Measurements from ENCODE around the gene CALML6.

Gene CALML6

GRCh38 chr1:1938613-1939295 is 23.7 kb downstream of the CALML6 start:
- Histone ChIP-seq H3K36me3 (ENCODE audit: insufficient read depth, low read length) (no peaks in the 10 kb centered on the region), H2AFZ (ENCODE audit: low read length) (no peak overlapping the region), H3K9ac (ENCODE audit: low read depth, low read length, poor library complexity, severe bottlenecking) (no peak overlapping the region), H3K4me1 (ENCODE audit: insufficient read depth, low read length, poor library complexity, severe bottlenecking) (no peaks in the 10 kb centered on the region), H3K27me3 (ENCODE audit: insufficient read depth, low read length, poor library complexity, severe bottlenecking) (no peaks in the 10 kb centered on the region), H3K4me2 (ENCODE audit: low read depth, low read length, poor library complexity, severe bottlenecking) (no peak overlapping the region), H3F3A (ENCODE audit: low read depth) (no peaks in the 10 kb centered on the region), H3K9me3 (ENCODE audit: insufficient read depth, low read depth, low read length) (no peaks in the 10 kb centered on the region), H3K4me3 (ENCODE audit: low read length, poor library complexity, severe bottlenecking) (no peak overlapping the region), H3K9me2 (replicated peaks; ENCODE audit: low read depth, low read length) (no peaks in the 10 kb centered on the region), H4K20me1 (ENCODE audit: insufficient read depth, low read length, poor library complexity, severe bottlenecking) (no peaks in the 10 kb centered on the region), H3K79me2 (ENCODE audit: insufficient read depth, low read length) (no peaks in the 10 kb centered on the region)
- TF ChIP-seq, protein P1, sequence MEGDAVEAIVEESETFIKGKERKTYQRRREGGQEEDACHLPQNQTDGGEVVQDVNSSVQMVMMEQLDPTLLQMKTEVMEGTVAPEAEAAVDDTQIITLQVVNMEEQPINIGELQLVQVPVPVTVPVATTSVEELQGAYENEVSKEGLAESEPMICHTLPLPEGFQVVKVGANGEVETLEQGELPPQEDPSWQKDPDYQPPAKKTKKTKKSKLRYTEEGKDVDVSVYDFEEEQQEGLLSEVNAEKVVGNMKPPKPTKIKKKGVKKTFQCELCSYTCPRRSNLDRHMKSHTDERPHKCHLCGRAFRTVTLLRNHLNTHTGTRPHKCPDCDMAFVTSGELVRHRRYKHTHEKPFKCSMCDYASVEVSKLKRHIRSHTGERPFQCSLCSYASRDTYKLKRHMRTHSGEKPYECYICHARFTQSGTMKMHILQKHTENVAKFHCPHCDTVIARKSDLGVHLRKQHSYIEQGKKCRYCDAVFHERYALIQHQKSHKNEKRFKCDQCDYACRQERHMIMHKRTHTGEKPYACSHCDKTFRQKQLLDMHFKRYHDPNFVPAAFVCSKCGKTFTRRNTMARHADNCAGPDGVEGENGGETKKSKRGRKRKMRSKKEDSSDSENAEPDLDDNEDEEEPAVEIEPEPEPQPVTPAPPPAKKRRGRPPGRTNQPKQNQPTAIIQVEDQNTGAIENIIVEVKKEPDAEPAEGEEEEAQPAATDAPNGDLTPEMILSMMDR (conservative IDR thresholded peaks at IDR 0.05; ENCODE audit: low read length): no peak
- no peak for TF ChIP-seq EZH2phosphoT487 (IDR thresholded peaks at IDR 0.05; ENCODE audit: borderline replicate concordance)

DNA sequence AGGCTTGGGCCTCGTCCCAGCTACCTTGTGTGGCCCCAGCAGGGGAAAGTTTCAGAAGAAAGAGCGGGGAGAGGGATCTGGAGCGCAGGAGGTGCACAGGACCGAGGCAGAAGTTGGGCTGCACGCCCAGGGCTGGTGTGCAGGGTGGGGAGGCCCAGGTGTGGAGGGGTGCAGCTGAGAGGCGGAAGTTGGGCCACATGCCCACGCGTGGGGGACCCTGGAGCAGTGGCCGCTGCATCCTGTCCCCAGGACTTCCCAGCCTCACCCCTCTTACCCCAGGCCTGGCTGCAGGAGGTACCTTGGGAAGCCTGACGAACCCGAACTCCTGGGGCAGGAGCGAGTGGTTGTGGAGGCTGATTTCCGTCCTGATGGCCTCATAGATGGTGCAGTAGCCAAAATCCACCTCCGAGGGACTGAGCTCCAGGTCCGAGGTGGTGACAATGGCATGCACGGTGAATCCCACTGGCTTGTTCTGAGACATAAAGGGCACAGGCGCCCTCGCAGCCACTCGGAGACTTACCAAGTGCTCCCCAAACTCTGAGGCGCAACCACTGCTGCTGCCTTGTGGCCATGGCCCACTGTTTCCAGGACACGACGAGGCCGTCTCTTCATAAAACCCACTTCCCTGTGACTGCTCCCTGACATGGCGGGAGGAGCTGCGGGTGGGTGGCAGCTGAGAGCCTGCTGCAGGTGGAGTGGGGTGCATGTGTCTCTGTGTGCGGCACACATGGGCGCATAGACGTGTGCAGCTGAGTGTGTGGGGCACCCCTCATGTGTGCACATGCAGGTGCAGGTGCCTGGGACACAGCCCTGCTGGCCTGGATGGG is 24.4 kb downstream of the CALML6 start:
- no peak overlapping the region for H3K9ac ChIP-seq (ENCODE audit: low read depth, low read length, poor library complexity, severe bottlenecking)
- no peaks in the 10 kb centered on the region for H3K9me3 ChIP-seq (ENCODE audit: insufficient read depth, low read depth, low read length)
- no peak for TF ChIP-seq EZH2phosphoT487 (IDR thresholded peaks at IDR 0.05; ENCODE audit: borderline replicate concordance)
- TF ChIP-seq, protein P1 (conservative IDR thresholded peaks at IDR 0.05; ENCODE audit: low read length): no peak
- H3K4me2 ChIP-seq (ENCODE audit: low read depth, low read length, poor library complexity, severe bottlenecking): no peak overlapping the region
- no peaks in the 10 kb centered on the region for H3K9me2 ChIP-seq (replicated peaks; ENCODE audit: low read depth, low read length)
- H3K36me3 ChIP-seq (ENCODE audit: insufficient read depth, low read length): no peaks in the 10 kb centered on the region
- no peak overlapping the region for H2AFZ ChIP-seq (ENCODE audit: low read length)
- no peak overlapping the region for H3K4me3 ChIP-seq (ENCODE audit: low read length, poor library complexity, severe bottlenecking)
- no peaks in the 10 kb centered on the region for H3K4me1 ChIP-seq (ENCODE audit: insufficient read depth, low read length, poor library complexity, severe bottlenecking)
- no peaks in the 10 kb centered on the region for H4K20me1 ChIP-seq (ENCODE audit: insufficient read depth, low read length, poor library complexity, severe bottlenecking)
- no peaks in the 10 kb centered on the region for H3K79me2 ChIP-seq (ENCODE audit: insufficient read depth, low read length)
- no peaks in the 10 kb centered on the region for H3K27me3 ChIP-seq (ENCODE audit: insufficient read depth, low read length, poor library complexity, severe bottlenecking)
- no peaks in the 10 kb centered on the region for H3F3A ChIP-seq (ENCODE audit: low read depth)

DNA sequence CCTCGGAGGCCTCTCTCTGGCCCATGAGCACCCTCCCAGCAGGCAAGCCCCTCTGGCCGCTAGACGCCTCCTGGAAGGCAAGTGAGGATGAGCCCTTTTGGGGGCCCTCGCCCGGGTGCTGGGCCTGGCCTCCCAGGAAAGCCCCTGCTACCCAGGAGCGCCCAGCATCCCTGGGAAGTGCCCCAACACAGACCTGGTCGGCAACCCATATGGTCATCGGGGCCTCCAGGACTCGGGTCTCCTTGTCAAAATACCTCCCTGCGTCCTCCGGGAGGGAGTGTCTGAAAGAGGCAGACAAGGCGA is 25.0 kb downstream of the CALML6 start:
- Histone ChIP-seq H3K4me1 (ENCODE audit: insufficient read depth, low read length, poor library complexity, severe bottlenecking) (no peaks in the 10 kb centered on the region), H2AFZ (ENCODE audit: low read length) (no peak overlapping the region), H3F3A (ENCODE audit: low read depth) (no peaks in the 10 kb centered on the region), H3K9me3 (ENCODE audit: insufficient read depth, low read depth, low read length) (no peaks in the 10 kb centered on the region), H3K79me2 (ENCODE audit: insufficient read depth, low read length) (no peaks in the 10 kb centered on the region), H3K36me3 (ENCODE audit: insufficient read depth, low read length) (no peaks in the 10 kb centered on the region), H4K20me1 (ENCODE audit: insufficient read depth, low read length, poor library complexity, severe bottlenecking) (no peaks in the 10 kb centered on the region), H3K9ac (ENCODE audit: low read depth, low read length, poor library complexity, severe bottlenecking) (no peak overlapping the region), H3K4me2 (ENCODE audit: low read depth, low read length, poor library complexity, severe bottlenecking) (no peak overlapping the region), H3K9me2 (replicated peaks; ENCODE audit: low read depth, low read length) (no peaks in the 10 kb centered on the region), H3K27me3 (ENCODE audit: insufficient read depth, low read length, poor library complexity, severe bottlenecking) (no peaks in the 10 kb centered on the region), H3K4me3 (ENCODE audit: low read length, poor library complexity, severe bottlenecking) (no peak overlapping the region)
- TF ChIP-seq, protein P1 (conservative IDR thresholded peaks at IDR 0.05; ENCODE audit: low read length): no peak
- TF ChIP-seq EZH2phosphoT487 (IDR thresholded peaks at IDR 0.05; ENCODE audit: borderline replicate concordance): no peak
